ENCODE measurements around the gene PCDHA12.
"Not testable (repeated sequence)": the region's sequence is repeated elsewhere in the genome, so short reads cannot be mapped to it uniquely, and the experiment has no call there.

PCDHA12 gene, protein sequence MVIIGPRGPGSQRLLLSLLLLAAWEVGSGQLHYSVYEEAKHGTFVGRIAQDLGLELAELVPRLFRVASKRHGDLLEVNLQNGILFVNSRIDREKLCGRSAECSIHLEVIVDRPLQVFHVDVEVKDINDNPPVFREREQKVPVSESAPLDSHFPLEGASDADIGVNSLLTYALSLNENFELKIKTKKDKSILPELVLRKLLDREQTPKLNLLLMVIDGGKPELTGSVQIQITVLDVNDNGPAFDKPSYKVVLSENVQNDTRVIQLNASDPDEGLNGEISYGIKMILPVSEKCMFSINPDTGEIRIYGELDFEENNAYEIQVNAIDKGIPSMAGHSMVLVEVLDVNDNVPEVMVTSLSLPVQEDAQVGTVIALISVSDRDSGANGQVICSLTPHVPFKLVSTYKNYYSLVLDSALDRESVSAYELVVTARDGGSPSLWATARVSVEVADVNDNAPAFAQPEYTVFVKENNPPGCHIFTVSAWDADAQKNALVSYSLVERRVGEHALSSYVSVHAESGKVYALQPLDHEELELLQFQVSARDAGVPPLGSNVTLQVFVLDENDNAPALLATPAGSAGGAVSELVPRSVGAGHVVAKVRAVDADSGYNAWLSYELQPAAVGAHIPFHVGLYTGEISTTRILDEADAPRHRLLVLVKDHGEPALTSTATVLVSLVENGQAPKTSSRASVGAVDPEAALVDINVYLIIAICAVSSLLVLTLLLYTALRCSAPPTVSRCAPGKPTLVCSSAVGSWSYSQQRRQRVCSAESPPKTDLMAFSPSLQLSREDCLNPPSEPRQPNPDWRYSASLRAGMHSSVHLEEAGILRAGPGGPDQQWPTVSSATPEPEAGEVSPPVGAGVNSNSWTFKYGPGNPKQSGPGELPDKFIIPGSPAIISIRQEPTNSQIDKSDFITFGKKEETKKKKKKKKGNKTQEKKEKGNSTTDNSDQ

DNA sequence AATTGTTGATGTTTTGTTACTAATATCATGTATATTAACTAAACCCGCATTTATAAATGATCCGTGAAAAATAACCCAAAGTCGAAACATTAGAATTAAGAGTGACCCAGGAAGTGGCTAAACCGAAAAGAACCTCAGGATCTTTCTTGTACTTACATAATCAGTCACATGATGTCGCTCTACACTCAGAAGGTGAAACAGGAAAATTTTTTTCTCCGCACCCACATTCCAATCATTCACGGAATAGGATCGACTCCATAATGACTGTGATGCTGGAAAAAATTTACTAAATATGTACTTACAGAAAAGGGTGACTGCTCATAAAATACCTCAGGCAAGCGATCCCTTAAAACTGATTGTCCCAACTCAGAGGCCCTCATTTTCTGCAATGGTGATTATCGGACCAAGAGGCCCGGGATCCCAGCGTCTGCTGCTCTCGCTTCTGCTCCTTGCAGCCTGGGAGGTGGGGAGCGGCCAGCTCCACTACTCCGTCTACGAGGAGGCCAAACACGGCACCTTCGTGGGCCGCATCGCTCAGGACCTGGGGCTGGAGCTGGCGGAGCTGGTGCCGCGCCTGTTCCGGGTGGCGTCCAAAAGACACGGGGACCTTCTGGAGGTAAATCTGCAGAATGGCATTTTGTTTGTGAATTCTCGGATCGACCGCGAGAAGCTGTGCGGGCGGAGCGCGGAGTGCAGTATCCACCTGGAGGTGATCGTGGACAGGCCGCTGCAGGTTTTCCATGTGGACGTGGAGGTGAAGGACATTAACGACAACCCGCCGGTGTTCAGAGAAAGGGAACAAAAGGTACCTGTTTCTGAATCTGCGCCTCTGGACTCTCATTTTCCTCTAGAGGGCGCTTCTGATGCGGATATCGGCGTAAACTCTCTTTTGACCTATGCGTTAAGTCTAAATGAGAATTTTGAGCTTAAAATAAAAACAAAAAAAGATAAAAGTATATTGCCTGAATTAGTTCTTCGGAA lies at the start of gene PCDHA12:
TSS of gene PCDHA12 (plus strand) at position 224 of the 981 bp plus-strand sequence. CDS start at position 389, 165 bp downstream.
- H3K4me3 ChIP-seq (ENCODE audit: low read depth in 1 of 2, low read length in 2 of 2) = peak within 1 kb of the TSS in 1 of 2 donors; percentile 32

DNA sequence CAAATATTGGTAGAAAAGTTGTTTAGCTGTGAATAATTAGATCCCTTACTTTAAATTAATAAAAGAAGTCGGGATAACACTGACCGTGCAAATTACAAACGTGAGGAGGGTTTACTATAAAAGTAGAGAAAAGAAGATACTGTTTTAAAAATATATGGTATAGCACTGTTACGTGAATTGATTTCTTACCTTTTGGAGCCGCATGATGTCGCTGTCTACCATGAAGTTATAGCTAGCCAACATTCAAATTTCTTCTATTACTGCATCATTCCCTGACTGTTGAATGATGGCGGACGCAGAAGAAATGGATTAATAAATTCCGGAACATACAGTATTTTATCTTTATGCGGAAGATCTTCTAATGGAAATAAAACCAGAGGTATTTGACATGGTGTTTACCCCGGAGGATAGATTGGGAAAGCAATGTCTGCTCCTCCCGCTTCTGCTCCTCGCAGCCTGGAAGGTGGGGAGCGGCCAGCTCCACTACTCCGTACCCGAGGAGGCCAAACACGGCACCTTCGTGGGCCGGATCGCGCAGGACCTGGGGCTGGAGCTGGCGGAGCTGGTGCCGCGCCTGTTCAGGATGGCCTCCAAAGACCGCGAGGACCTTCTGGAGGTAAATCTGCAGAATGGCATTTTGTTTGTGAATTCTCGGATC lies 47.3 kb upstream of the PCDHA12 start, which contains the start of gene PCDHA6:
TSS of gene PCDHA6 (plus strand) at position 257 of the 658 bp plus-strand sequence. CDS start at position 389, 132 bp downstream.
- peak within 1 kb of the TSS in 1 of 2 donors; percentile 44 for H3K4me3 ChIP-seq (ENCODE audit: low read depth in 1 of 2, low read length in 2 of 2)
- H3K9me3 ChIP-seq (ENCODE audit: control insufficient read depth in 1 of 2, low read length in 2 of 2) = peaks cover 7 to 37% of the 10 kb centered on the region in 2 donors
- H3K36me3 ChIP-seq (ENCODE audit: control insufficient read depth in 1 of 2, insufficient read depth in 2 of 2, low read length in 2 of 2) = no peaks in the 10 kb centered on the region
- H3K4me1 ChIP-seq (ENCODE audit: control insufficient read depth in 1 of 2, insufficient read depth in 2 of 2, low read length in 2 of 2) = no peaks in the 10 kb centered on the region
- H3K27ac ChIP-seq (ENCODE audit: low read length) = no peak within 1 kb of the TSS
- H3K27me3 ChIP-seq (ENCODE audit: low read depth, low read length) = no peaks in the 10 kb centered on the region

More for the DNA sequence above, at the start of gene PCDHA12:
- no peak within 1 kb of the TSS for H3K27ac ChIP-seq (ENCODE audit: low read length)
- H3K9me3 ChIP-seq (ENCODE audit: control insufficient read depth in 1 of 2, low read length in 2 of 2) = peaks cover 7 to 33% of the 10 kb centered on the region in 2 donors
- no peaks in the 10 kb centered on the region for H3K27me3 ChIP-seq (ENCODE audit: low read depth, low read length)
- no peaks in the 10 kb centered on the region for H3K36me3 ChIP-seq (ENCODE audit: control insufficient read depth in 1 of 2, insufficient read depth in 2 of 2, low read length in 2 of 2)
- H3K4me1 ChIP-seq (ENCODE audit: control insufficient read depth in 1 of 2, insufficient read depth in 2 of 2, low read length in 2 of 2) = no peaks in the 10 kb centered on the region

DNA sequence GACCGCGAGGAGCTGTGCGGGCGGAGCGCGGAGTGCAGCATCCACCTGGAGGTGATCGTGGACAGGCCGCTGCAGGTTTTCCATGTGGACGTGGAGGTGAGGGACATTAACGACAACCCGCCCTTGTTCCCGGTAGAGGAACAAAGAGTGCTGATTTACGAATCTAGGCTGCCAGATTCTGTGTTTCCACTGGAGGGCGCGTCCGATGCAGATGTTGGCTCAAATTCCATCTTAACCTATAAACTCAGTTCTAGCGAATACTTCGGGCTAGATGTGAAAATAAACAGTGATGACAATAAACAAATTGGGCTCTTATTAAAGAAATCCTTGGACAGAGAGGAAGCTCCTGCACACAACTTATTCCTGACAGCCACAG lies 46.8 kb upstream of the PCDHA12 start:
- Histone ChIP-seq H3K4me1 (ENCODE audit: control insufficient read depth in 1 of 2, insufficient read depth in 2 of 2, low read length in 2 of 2) (no peaks in the 10 kb centered on the region), H3K27me3 (ENCODE audit: low read depth, low read length) (no peaks in the 10 kb centered on the region), H3K27ac (ENCODE audit: low read length) (no peak overlapping the region), H3K4me3 (ENCODE audit: low read depth in 1 of 2, low read length in 2 of 2) (peak overlapping the region in 1 of 2 donors; percentile 44), H3K9me3 (ENCODE audit: control insufficient read depth in 1 of 2, low read length in 2 of 2) (peaks cover 7 to 33% of the 10 kb centered on the region in 2 donors), H3K36me3 (ENCODE audit: control insufficient read depth in 1 of 2, insufficient read depth in 2 of 2, low read length in 2 of 2) (no peaks in the 10 kb centered on the region)

DNA sequence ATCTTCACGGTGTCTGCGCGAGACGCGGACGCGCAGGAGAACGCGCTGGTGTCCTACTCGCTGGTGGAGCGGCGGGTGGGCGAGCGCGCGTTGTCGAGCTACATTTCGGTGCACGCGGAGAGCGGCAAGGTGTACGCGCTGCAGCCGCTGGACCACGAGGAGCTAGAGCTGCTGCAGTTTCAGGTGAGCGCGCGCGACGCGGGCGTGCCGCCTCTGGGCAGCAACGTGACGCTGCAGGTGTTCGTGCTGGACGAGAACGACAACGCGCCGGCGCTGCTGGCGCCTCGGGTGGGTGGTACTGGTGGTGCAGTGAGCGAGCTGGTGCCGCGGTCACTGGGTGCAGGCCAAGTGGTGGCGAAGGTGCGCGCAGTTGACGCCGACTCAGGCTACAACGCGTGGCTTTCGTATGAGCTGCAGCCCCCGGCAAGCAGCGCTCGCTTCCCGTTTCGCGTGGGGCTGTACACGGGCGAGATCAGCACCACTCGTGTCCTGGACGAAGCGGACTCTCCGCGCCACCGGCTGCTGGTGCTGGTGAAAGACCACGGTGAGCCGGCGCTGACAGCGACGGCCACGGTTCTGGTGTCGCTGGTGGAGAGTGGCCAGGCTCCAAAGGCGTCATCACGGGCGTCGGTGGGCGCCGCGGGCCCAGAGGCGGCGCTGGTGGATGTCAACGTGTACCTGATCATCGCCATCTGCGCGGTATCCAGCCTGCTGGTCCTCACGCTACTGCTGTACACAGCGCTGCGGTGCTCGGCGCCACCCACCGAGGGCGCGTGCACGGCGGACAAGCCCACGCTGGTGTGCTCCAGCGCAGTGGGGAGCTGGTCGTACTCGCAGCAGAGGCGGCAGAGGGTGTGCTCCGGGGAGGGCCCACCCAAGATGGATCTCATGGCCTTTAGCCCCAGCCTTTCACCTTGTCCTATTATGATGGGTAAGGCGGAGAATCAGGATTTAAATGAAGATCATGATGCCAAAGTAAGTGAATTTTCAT lies 45.3 kb upstream of the PCDHA12 start:
- not testable (repeated sequence) for H3K27ac ChIP-seq (ENCODE audit: low read length); H3K4me1 ChIP-seq (ENCODE audit: control insufficient read depth in 1 of 2, insufficient read depth in 2 of 2, low read length in 2 of 2); H3K36me3 ChIP-seq (ENCODE audit: control insufficient read depth in 1 of 2, insufficient read depth in 2 of 2, low read length in 2 of 2); H3K27me3 ChIP-seq (ENCODE audit: low read depth, low read length)
- Histone ChIP-seq H3K4me3 (ENCODE audit: low read depth in 1 of 2, low read length in 2 of 2) (peak overlapping the region in 1 of 2 donors; percentile 32), H3K9me3 (ENCODE audit: control insufficient read depth in 1 of 2, low read length in 2 of 2) (peaks cover 7 to 31% of the 10 kb centered on the region in 2 donors)

DNA sequence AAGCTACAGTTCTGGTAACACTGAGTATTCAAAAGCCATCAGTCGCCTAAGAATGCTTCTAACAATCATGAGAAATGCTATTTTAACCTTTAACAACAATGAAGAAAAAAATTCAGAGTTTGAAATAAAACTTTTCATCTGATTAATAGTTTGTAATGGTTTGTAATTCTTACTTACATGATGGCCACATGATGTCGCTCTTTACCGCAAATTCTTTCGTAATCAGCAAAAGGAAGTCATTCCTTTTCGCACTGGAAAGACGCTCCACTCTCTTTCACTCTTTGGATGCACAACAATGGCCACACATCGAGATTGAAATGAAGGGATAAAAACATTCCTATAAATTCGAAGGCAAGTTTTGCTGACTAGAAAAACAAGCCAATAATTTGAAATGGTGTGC lies 41.1 kb upstream of the PCDHA12 start, which contains the start of gene PCDHA7:
TSS of gene PCDHA7 (plus strand) at position 277 of the 400 bp plus-strand sequence. CDS start at position 392, 115 bp downstream.
- Histone ChIP-seq H3K4me1 (ENCODE audit: control insufficient read depth in 1 of 2, insufficient read depth in 2 of 2, low read length in 2 of 2) (no peaks in the 10 kb centered on the region), H3K27ac (ENCODE audit: low read length) (no peak within 1 kb of the TSS), H3K4me3 (ENCODE audit: low read depth in 1 of 2, low read length in 2 of 2) (peak within 1 kb of the TSS in 1 of 2 donors; percentile 30), H3K27me3 (ENCODE audit: low read depth, low read length) (no peaks in the 10 kb centered on the region), H3K36me3 (ENCODE audit: control insufficient read depth in 1 of 2, insufficient read depth in 2 of 2, low read length in 2 of 2) (no peaks in the 10 kb centered on the region), H3K9me3 (ENCODE audit: control insufficient read depth in 1 of 2, low read length in 2 of 2) (peaks cover 7 to 35% of the 10 kb centered on the region in 2 donors)

DNA sequence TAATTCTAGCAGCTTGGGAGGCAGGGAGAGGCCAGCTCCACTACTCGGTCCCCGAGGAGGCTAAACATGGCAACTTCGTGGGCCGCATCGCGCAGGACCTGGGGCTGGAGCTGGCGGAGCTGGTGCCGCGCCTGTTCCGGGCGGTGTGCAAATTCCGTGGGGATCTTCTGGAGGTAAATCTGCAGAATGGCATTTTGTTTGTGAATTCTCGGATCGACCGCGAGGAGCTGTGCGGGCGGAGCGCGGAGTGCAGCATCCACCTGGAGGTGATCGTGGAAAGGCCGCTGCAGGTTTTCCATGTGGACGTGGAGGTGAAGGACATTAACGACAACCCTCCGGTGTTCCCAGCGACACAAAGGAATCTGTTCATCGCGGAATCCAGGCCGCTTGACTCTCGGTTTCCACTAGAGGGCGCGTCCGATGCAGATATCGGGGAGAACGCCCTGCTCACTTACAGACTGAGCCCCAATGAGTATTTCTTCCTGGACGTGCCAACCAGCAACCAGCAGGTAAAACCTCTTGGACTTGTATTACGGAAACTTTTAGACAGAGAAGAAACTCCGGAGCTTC lies 40.6 kb upstream of the PCDHA12 start:
- H3K9me3 ChIP-seq (ENCODE audit: control insufficient read depth in 1 of 2, low read length in 2 of 2) = peaks cover 7 to 34% of the 10 kb centered on the region in 2 donors
- not testable (repeated sequence) for H3K4me1 ChIP-seq (ENCODE audit: control insufficient read depth in 1 of 2, insufficient read depth in 2 of 2, low read length in 2 of 2); H3K27ac ChIP-seq (ENCODE audit: low read length); H3K36me3 ChIP-seq (ENCODE audit: control insufficient read depth in 1 of 2, insufficient read depth in 2 of 2, low read length in 2 of 2); H3K27me3 ChIP-seq (ENCODE audit: low read depth, low read length)
- H3K4me3 ChIP-seq (ENCODE audit: low read depth in 1 of 2, low read length in 2 of 2) = peak overlapping the region in 1 of 2 donors; percentile 30

DNA sequence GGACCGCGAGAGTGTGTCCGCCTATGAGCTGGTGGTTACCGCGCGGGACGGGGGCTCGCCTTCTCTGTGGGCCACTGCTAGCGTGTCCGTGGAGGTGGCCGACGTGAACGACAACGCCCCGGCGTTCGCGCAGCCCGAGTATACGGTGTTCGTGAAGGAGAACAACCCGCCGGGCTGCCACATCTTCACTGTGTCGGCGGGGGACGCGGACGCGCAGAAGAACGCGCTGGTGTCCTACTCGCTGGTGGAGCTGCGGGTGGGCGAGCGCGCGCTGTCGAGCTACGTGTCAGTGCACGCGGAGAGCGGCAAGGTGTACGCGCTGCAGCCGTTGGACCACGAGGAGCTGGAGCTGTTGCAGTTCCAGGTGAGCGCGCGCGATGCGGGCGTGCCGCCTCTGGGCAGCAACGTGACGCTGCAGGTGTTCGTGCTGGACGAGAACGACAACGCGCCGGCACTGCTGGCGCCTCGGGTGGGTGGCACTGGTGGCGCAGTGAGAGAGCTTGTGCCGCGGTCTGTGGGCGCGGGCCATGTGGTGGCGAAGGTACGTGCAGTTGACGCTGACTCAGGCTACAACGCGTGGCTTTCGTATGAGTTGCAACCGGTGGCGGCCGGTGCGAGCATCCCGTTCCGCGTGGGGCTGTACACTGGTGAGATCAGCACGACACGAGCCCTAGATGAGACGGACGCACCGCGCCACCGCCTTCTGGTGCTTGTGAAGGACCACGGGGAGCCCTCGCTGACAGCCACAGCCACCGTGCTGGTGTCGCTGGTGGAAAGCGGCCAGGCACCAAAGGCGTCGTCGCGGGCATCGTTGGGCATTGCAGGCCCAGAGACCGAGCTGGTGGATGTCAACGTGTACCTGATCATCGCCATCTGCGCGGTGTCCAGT lies 39.2 kb upstream of the PCDHA12 start:
- Histone ChIP-seq H3K4me3 (ENCODE audit: low read depth in 1 of 2, low read length in 2 of 2) (peak overlapping the region in 1 of 2 donors; percentile 20), H3K27me3 (ENCODE audit: low read depth, low read length) (peaks cover 3% of the 10 kb centered on the region), H3K36me3 (ENCODE audit: control insufficient read depth in 1 of 2, insufficient read depth in 2 of 2, low read length in 2 of 2) (no peaks in the 10 kb centered on the region), H3K9me3 (ENCODE audit: control insufficient read depth in 1 of 2, low read length in 2 of 2) (peaks cover 11 to 26% of the 10 kb centered on the region in 2 donors), H3K27ac (ENCODE audit: low read length) (no peak overlapping the region), H3K4me1 (ENCODE audit: control insufficient read depth in 1 of 2, insufficient read depth in 2 of 2, low read length in 2 of 2) (no peaks in the 10 kb centered on the region)

DNA sequence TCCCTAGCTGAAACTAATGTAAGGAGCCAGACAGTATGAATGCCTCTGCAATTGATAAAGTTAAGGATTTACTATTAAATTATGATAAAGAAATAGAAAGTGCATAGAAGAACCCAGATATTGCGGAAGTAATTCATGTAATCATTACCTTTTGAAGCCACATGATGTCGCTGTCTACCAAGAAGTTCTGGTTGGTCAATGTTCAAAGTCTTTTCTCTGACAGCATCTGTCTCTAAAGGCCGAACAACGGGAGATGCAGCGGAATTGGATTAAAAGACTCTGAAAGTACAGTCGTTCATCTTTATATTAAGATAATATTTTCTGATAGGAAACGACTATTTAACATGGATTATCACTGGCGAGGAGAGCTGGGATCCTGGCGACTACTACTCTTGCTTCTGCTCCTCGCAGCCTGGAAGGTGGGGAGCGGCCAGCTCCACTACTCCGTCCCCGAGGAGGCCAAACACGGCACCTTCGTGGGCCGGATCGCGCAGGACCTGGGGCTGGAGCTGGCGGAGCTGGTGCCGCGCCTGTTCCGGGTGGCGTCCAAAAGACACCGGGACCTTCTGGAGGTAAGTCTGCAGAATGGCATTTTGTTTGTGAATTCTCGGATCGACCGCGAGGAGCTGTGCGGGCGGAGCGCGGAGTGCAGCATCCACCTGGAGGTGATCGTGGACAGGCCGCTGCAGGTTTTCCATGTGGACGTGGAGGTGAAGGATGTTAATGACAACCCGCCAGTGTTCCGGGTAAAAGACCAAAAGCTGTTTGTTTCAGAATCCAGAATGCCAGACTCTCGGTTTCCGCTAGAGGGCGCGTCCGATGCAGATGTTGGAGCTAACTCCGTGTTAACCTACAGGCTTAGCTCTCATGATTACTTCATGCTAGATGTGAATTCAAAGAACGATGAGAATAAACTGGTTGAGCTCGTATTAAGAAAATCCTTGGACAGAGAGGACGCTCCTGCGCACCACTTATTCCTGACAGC lies 33.8 kb upstream of the PCDHA12 start, which contains the start of gene PCDHA8:
TSS of gene PCDHA8 (plus strand) at position 210 of the 985 bp plus-strand sequence. CDS start at position 345, 135 bp downstream.
- H3K27ac ChIP-seq (ENCODE audit: low read length) = no peak within 1 kb of the TSS
- peak within 1 kb of the TSS in 1 of 2 donors; percentile 42 for H3K4me3 ChIP-seq (ENCODE audit: low read depth in 1 of 2, low read length in 2 of 2)
- H3K9me3 ChIP-seq (ENCODE audit: control insufficient read depth in 1 of 2, low read length in 2 of 2) = peaks cover 4 to 7% of the 10 kb centered on the region in 2 donors
- H3K27me3 ChIP-seq (ENCODE audit: low read depth, low read length) = peaks cover 3% of the 10 kb centered on the region
- H3K36me3 ChIP-seq (ENCODE audit: control insufficient read depth in 1 of 2, insufficient read depth in 2 of 2, low read length in 2 of 2) = no peaks in the 10 kb centered on the region
- H3K4me1 ChIP-seq (ENCODE audit: control insufficient read depth in 1 of 2, insufficient read depth in 2 of 2, low read length in 2 of 2) = peaks cover 0 to 4% of the 10 kb centered on the region in 2 donors
